ENCODE results near the gene EZH2.

DNA sequence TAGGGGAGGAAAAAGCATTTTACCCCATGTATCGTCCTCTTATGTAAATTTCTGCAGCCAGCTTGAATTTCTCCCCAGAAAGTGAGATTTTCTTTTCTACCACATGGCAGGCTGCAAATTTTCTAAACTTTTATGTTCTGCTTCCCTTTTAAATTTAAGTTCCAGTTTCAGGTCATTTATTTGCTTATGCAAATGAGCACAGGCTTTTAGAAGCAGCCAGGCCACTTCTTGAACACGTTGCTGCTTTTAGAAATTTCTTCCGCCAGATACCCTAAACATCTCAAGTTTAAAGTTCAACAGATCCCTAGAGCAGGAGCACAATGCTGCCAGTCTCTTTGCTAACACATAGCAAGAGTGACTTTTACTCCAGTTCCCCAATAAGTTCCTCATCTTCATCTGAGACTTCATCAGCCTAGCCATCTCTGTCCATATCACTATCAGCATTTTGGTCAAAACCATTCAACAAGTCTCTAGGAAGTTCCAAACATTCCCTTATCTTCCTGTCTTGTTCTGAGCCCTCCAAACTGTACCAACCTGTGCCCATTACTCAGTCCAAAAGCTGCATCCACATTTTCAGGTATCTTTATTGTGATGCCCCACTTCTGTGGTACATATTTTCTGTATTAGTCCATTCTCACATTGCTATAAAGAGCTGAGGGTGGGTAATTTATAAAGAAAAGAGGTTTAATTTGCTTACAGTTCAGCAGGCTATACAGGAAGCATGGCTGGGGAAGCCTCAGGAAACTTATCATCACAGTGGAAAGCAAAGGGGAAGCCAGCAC lies 16.3 kb downstream of the EZH2 start:
- TF ChIP-seq POLR2AphosphoS5 (IDR thresholded peaks at IDR 0.05): no peak
- TF ChIP-seq, protein P1, sequence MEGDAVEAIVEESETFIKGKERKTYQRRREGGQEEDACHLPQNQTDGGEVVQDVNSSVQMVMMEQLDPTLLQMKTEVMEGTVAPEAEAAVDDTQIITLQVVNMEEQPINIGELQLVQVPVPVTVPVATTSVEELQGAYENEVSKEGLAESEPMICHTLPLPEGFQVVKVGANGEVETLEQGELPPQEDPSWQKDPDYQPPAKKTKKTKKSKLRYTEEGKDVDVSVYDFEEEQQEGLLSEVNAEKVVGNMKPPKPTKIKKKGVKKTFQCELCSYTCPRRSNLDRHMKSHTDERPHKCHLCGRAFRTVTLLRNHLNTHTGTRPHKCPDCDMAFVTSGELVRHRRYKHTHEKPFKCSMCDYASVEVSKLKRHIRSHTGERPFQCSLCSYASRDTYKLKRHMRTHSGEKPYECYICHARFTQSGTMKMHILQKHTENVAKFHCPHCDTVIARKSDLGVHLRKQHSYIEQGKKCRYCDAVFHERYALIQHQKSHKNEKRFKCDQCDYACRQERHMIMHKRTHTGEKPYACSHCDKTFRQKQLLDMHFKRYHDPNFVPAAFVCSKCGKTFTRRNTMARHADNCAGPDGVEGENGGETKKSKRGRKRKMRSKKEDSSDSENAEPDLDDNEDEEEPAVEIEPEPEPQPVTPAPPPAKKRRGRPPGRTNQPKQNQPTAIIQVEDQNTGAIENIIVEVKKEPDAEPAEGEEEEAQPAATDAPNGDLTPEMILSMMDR (IDR thresholded peaks at IDR 0.05): no peak

Measured in sigmoid colon (tissue), 4 donors.